ENCODE data around the gene KIF17.
A peak's percentile ranks its signal among the peaks of the same experiment; 100 is the strongest.
"Not testable (repeated sequence)": the region's sequence is repeated elsewhere in the genome, so short reads cannot be mapped to it uniquely, and the experiment has no call there.

The KIF17 gene

DNA sequence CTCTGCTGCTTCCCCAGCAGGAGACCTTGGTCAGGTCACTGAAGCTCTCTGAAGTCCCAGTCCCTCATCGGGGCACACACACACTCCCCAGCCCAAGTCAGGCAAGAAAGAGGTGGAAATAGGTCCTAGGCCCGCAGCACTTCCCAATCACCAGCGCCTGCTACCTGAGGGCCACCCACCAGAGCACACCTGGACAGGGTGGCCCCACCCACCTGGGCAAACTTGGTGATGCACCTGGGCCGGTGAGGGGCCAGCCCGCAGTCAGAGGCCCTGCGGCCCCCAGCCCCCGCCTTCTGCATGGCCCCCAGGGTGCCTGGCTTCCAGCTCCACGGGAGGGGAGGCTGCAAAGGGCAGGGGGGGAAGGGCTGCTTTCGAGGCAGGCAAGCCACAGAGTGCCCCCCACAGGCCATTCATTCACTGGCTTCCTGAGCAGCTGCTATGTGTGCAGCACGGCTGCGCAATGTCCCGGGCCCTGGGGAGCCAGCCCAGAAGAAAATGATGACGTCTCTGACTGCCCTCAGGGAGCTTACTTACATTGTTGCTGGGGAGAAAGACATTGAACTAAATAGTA, 10.0 kb upstream of the KIF17 start:
- no peak for DNase-seq (ENCODE audit: low spot score)

GRCh38 chr1:20726932-20727745, 9.3 kb upstream of the KIF17 start:
- DNase-seq (ENCODE audit: low spot score), result no peak

- DNase-seq (ENCODE audit: low spot score), result no peak
Measured at GRCh38 chr1:20726118-20726911, 8.5 kb upstream of the KIF17 start.

GRCh38 chr1:20725189-20726117, 7.6 kb upstream of the KIF17 start:
- DNase-seq (ENCODE audit: low spot score), result peak; percentile 21

DNA sequence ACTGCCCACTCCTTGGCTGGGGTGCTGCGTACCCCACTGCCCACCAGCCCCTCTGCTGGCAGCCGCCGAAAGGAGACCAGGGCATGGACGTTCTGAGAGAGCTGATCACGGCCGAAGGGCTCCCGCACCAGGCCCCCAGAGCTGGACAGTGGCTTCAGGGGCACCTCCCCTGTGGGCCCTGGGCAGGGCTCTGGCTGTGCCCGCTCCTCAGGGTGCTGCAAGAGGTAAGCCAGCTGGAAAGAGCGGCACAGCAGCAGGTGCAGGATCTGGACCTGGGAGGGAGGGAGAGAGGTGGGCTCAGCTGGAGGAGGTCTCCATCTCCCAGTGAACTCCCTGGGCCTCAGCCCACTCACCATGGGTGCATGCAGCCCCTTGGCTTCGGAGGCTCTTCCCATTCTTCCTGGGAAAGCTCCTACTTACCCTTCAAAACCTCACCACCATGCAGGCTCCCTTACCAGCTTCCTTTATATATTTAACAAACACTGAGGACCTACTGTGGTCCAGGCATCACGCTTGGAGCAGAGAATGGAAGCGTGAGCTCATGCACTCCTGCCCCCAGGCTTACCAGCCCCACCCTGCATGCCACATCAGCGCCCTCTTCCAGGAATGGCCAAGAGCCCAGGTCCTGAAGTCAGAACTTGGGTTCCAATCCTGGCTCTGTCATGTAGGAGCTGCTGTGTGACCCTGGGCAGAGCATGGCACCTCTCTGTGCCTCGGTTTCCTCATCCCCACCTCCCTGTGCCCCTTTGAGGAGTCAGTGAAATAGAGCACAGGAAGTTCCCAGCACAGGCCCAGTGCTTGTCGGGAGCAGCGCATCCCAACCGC, 6.8 kb upstream of the KIF17 start:
- DNase-seq (ENCODE audit: low spot score), result no peak

- no peak for DNase-seq (ENCODE audit: low spot score)
Measured at GRCh38 chr1:20723537-20724363, 5.9 kb upstream of the KIF17 start.

DNA sequence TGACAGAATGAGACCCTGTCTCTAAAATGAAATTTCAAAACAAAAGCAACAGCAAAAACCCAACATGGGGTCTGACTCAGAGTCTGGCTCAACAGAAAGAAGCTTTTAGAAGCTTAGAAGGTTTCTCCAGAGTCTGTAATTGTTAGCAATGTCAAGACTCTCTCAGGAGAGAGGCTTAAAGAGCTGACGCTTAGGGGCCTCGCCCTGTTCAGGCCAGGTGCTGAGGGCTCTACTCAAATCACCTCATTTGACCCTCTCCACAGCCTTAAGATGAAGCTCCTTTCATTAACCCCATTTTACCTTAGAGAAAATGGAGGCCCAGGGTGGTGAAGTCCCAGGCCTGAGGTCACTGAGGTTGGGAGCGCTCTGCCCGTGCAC, 5.3 kb upstream of the KIF17 start:
- DNase-seq (ENCODE audit: low spot score), result no peak

DNA sequence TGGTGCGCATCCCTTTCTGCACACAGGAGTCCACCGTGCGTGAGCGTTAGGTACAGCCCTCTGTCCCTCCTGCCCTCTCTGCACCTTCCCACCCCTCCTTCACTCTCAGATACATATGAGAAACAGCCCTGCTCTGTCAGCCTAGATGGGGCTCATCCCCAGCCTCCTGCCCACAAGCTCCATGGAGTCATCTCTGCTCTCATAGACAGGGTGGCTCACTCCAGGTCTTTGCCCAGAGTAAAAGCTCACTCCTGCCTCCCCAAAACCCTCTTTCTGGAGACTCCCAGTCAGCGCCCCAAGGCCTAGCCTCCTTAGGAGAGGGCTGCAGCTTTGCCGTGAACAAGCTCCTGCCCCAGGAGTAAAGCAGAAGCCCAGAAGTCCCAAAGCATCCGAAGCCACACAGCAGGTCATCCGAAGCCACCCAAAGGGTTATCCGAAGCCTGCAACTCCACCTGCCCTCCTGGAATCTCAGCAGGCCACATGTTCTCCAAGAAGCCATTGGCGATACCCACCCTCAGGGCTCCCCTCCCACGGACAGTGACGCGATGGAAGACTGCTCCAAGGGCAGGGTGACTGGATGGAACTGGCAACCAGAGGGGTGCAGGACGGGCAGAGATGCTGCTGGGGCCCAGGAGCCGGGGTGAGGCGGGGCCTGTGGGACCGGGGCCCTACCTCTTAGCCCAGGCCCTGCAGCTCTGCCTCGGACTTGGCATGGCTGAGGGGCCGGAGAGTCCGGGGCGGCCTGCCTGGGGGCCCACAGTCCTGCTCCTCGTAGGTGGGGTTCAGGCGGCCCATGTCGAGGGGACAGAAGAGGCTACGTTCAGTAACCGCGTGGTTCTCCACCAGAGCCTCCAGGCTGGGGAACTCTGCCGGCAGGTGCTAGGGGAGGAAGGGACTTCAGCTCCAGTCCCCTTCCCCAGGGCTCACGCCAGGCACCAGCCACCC, 3.6 kb upstream of the KIF17 start:
- no peak for DNase-seq (ENCODE audit: low spot score)

DNA sequence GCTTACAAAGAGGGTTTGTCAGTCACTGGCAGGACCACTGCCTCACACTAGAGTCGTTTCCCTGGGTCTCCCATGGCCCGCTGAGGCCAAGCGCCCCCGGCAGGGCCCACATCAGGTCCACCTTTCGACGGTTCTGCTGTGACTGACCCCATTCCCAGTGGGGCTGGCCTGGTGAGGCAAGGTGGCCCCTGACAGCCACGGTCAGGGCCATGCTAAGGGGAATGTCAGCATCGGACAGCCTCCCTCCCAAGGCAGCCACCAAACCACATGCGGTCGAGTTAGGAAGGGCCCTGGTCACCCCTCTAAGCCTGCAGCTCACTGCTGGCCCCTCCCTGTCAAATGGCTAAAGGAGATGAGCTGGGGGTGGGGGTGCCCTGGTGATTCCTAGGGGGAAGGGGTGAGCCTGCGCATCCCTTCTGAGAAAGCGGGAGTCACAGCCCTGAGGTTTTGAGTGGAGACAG, 2.9 kb upstream of the KIF17 start:
- no peak for DNase-seq (ENCODE audit: low spot score)

DNA sequence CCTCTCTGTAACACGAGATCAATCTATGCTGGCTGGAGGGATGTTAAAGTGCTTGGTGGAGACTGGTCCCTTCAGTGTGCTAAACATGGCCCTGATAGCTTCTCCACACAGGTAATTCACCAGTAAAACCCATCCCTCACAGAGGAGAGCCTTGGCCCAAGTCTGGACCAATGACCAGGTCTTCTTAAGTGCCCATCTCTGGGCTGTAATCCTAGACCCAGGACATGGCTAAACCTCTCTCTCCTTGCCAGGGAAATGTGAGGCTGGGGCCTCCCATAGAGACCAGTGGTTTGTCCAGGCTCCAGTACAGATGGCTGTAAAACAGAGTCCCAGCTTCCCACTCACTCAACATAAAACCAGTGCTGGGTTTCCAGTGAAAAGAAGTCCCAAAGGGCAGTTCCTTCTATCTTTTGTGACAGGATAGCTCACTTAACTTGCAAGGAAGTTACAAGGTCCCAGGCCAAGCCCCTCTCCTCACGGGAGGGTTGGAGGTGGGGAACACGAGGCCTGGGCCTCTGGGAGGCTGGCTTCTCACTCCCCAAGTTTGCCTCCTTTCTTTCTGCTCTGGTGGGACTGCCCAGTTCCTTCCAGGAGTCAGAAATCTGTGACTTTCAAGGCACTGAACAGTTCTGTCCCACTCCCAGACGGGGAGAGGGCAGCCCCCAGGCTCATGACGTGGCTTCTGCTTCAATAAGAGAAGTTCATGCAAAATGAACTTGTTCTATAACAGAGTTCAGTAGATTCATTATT, 2.2 kb upstream of the KIF17 start:
- DNase-seq (ENCODE audit: low spot score), result no peak

GRCh38 chr1:20719261-20719660, 1.5 kb upstream of the KIF17 start:
- DNase-seq (ENCODE audit: low spot score), result no peak

- not testable (repeated sequence) for DNase-seq (ENCODE audit: low spot score)
Measured at GRCh38 chr1:20718343-20718882, 606 bp upstream of the KIF17 start.

GRCh38 chr1:20716232-20716631, 1.6 kb downstream of the KIF17 start:
- no peak for DNase-seq (ENCODE audit: low spot score)

- no peak for DNase-seq (ENCODE audit: low spot score)
Measured at GRCh38 chr1:20715406-20715805, 2.4 kb downstream of the KIF17 start.

DNA sequence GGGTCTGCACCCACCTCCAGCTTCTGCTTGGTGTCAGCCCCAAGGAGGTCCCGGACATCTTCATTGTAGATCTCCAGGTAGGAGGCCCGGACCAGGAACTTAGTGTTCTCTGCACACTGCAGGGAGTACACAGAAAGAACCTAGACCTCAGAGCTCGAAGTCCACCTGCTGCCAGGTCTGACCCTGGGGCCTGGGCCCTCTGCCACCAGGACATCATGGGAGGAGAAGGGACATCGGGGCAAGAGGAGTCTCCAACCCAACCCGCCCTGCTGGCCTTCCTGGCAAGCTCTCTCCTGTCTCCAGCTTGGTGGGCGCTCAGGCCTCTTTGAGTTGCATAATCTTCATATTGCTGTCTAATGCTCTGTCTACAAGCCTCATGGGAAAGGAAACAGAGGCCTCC, 4.4 kb downstream of the KIF17 start:
- no peak for DNase-seq (ENCODE audit: low spot score)

DNA sequence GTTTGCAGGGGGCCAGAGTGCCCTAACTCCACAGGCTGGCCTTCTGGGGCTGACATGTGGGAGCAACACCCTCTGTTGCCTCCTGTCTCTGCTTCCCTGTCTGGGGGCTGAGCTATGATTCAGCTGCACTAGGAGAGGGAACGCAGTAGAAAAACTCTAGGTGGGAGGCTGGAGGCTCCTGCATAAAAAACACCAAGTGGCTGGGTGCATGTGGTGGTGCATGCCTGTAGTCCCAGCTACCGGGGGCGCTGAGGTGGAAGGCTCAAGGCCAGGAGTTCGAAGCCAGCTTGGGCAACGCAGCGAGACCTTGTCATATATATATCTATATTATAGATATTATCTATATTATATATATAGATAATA, 5.6 kb downstream of the KIF17 start:
- DNase-seq (ENCODE audit: low spot score), result no peak

GRCh38 chr1:20711285-20712214, 6.3 kb downstream of the KIF17 start:
- DNase-seq (ENCODE audit: low spot score), result no peak
